K562 treated with DMSO at 1 percent for 4 hours (cell line): Measurements from ENCODE around the gene PATL2. TPM values are rescaled to one million over a fixed set of nuclear protein-coding genes. Genes with fewer than 3 reads are reported as not detected.

Experiments
- total RNA-seq: library from RNA; unstranded; fragments of 300-600 nt; gene quantifications from 2 replicates; pipeline ENCODE4 v1.2.3, GENCODE V29; 2022; ENCODE audit not compliant: insufficient read depth

Gene PATL2
- not detected in 2 replicates for total RNA-seq

DNA sequence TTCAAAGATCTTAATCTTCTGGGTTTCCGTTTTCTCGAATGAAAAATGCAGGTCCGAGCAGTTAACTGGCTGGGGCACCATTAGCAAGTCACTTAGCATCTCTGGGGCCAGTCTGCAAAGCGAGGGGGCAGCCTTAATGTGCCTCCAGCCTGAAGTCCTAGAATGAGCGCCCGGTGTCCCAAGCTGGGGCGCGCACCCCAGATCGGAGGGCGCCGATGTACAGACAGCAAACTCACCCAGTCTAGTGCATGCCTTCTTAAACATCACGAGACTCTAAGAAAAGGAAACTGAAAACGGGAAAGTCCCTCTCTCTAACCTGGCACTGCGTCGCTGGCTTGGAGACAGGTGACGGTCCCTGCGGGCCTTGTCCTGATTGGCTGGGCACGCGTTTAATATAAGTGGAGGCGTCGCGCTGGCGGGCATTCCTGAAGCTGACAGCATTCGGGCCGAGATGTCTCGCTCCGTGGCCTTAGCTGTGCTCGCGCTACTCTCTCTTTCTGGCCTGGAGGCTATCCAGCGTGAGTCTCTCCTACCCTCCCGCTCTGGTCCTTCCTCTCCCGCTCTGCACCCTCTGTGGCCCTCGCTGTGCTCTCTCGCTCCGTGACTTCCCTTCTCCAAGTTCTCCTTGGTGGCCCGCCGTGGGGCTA lies at the start of gene PATL2, which contains the start of gene B2M:
Gene PATL2 (minus strand): TSS at position 228 of the 647 bp plus-strand sequence. CDS start 34,833 bp downstream, outside the sequence.
Gene B2M (plus strand): TSS at position 422 of the 647 bp plus-strand sequence. CDS start 30 bp downstream, at position 452.

DNA sequence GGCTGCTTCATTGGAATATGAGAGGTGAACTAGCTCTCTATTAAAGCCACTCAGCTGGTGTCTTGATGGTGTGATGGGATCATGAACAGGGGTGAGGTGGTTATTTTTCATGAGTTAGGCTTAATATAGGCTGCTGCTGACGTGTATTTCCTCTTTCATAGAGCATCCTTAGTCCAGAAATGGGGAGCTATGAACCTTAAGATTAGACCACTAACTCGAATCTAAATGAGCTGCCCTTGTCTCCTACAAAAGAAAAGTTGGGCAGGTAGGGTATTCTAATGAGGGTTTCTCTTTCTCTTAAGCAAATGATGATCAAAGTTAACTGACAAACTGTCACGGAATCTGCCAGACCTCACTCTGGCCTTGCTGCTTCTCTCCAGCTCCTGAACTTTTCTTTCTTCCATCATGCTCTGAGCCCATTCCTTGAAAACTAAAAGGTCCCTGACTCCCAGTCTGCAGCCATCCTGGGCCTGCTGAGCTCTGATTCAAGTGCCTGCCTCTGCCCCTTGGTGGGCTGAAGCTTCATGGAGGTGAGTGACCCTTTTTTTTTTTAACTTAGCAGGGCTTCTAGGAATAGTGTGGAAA lies 25.1 kb upstream of the PATL2 start, which contains the start of gene TRIM69:
Gene TRIM69 (plus strand): TSS at position 348 of the 585 bp plus-strand sequence. CDS start 177 bp downstream, at position 525.

DNA sequence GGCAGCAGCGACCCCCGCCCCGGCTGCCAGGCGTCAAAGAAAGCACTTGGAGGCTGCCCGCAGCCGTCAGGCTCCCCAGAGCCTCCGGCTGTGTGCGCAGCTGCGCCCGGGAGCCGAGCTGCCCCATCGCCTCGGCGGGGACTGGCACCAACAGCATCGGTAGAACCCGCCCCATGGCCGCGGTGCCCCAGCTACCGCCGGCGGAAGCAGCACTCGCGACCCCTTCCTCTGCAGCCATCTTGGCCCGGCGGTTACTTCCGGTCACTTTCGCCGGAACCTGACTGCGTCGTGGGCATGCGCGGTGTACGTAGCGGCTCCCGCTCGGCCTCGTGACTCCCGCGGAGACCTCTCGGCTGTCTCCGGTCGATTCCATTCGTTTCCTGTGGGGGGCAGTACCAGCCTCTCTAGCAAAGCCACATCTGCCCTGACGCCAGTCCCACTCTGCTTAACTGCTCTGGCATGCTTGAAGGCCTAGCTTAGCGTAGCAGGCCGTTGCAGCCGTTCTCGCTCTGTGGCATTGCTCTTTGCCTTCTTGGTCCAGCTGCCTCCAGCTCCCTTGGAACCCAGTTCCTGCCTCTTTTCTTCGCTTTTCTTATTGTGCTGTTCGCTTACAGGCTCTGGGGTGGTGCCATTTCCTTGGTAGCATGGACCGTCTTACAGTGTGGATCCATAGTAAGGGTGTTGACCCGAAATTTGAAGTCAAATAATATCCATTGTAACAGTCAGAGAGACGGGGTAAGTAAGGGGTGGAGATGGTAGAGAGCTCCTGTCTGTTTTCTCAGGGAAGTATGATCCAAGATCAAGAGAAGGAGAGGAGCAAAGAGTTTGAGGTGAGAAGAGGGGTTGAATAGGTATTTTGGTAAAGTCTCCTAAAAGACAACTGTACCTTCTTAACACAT lies 47.5 kb downstream of the PATL2 start, which contains the start of gene SPG11:
Gene SPG11 (minus strand): TSS at position 253 of the 899 bp plus-strand sequence. CDS start 15 bp downstream, at position 238.

Other genes with a start within 250 kb of the PATL2 start
- 62.4 and 64.0 TPM in 2 replicates for gene EIF3J, start 174.2 kb downstream of the PATL2 start, total RNA-seq
- 27.0 and 40.0 TPM in 2 replicates for gene SPG11, start 47.7 kb downstream of the PATL2 start, total RNA-seq
- gene B2M, start 194 bp upstream of the PATL2 start, total RNA-seq = 1,267 and 1,452 TPM in 2 replicates
- 2.9 and 7.1 TPM in 2 replicates for gene TRIM69, start 25.2 kb upstream of the PATL2 start, total RNA-seq
- gene TERB2, start 245.4 kb upstream of the PATL2 start, total RNA-seq = not detected in 2 replicates